MM.1S (cell line): ENCODE results near the gene LCN12.
"Not testable (repeated sequence)": the region's sequence is repeated elsewhere in the genome, so short reads cannot be mapped to it uniquely, and the experiment has no call there.

Experiments used
- DNase-seq: peaks from one replicate; pipeline ENCODE4 v3.0.0-alpha.2; 2015
- H2AFZ ChIP-seq: fragments of 300-600 bp; sonication (generic); 2 replicates; pipeline ENCODE4 v1.6.0; 2016; ENCODE audit warnings: antibody characterized with exemption, low read length
- H3F3A ChIP-seq: fragments of 300-600 bp; sonication (generic); 2 replicates; pipeline ENCODE4 v1.6.1; 2016; ENCODE audit warnings: mild to moderate bottlenecking, antibody characterized with exemption, low read length, moderate library complexity, mixed read lengths; ENCODE audit not compliant: insufficient read depth
- H3K27ac ChIP-seq: fragments of 300-600 bp; sonication (generic); 2 replicates; pipeline ENCODE4 v1.5.1; 2016; ENCODE audit warnings: mild to moderate bottlenecking, low read length
- H3K27me3 ChIP-seq: fragments of 300-600 bp; sonication (generic); replicated peaks from 2 replicates; pipeline ENCODE4 v1.6.0; 2016; ENCODE audit warnings: low read length; ENCODE audit not compliant: insufficient read depth
- H3K36me3 ChIP-seq: fragments of 300-600 bp; sonication (generic); replicated peaks from 2 replicates; pipeline ENCODE4 v1.6.1; 2016; ENCODE audit warnings: mild to moderate bottlenecking, low read length, mixed read lengths; ENCODE audit not compliant: insufficient read depth
- H3K4me1 ChIP-seq: fragments of 300-600 bp; sonication (generic); 2 replicates; pipeline ENCODE4 v1.6.1; 2016; ENCODE audit warnings: low read length, mixed read lengths
- H3K4me2 ChIP-seq: fragments of 300-600 bp; sonication (generic); 2 replicates; pipeline ENCODE4 v1.6.0; 2016; ENCODE audit warnings: low read depth, low read length
- H3K4me3 ChIP-seq: fragments of 300-600 bp; sonication (generic); 2 replicates; pipeline ENCODE4 v1.5.1; 2016; ENCODE audit warnings: low read length, mixed read lengths
- H3K79me2 ChIP-seq: fragments of 300-600 bp; sonication (generic); 2 replicates; pipeline ENCODE4 v1.6.1; 2016; ENCODE audit warnings: mixed run types, low read length, mixed read lengths
- H3K9ac ChIP-seq: fragments of 300-600 bp; sonication (generic); 2 replicates; pipeline ENCODE4 v1.6.1; 2016; ENCODE audit warnings: low read length, mixed read lengths
- H3K9me2 ChIP-seq: fragments of 300-600 bp; sonication (generic); replicated peaks from 2 replicates; pipeline ENCODE4 v1.6.1; 2016; ENCODE audit warnings: mild to moderate bottlenecking, low read length, mixed read lengths; ENCODE audit not compliant: insufficient read depth
- H3K9me3 ChIP-seq: fragments of 300-600 bp; sonication (generic); replicated peaks from 2 replicates; pipeline ENCODE4 v1.6.1; 2016; ENCODE audit warnings: mild to moderate bottlenecking, low read length, mixed read lengths; ENCODE audit not compliant: insufficient read depth
- H4K20me1 ChIP-seq: fragments of 300-600 bp; sonication (generic); 2 replicates; pipeline ENCODE4 v1.6.1; 2016; ENCODE audit warnings: mild to moderate bottlenecking, low read length, moderate library complexity, mixed read lengths; ENCODE audit not compliant: insufficient read depth
- CTCF ChIP-seq: fragments of 300-600 bp; sonication (generic); IDR thresholded peaks from 2 replicates; pipeline ENCODE4 v1.5.1; 2016; ENCODE audit warnings: antibody characterized with exemption, low read length, mixed read lengths
- EZH2 ChIP-seq: fragments of 300-600 bp; sonication (generic); optimal IDR thresholded peaks from 2 replicates; pipeline ENCODE3; 2017; ENCODE audit warnings: low read depth, mild to moderate bottlenecking, antibody characterized with exemption, low read length, mixed read lengths
- EZH2phosphoT487 ChIP-seq: fragments of 300-600 bp; sonication (generic); IDR thresholded peaks from 2 replicates; pipeline ENCODE4 v1.6.1; 2018; ENCODE audit warnings: antibody characterized with exemption, low read length

LCN12 gene

DNA sequence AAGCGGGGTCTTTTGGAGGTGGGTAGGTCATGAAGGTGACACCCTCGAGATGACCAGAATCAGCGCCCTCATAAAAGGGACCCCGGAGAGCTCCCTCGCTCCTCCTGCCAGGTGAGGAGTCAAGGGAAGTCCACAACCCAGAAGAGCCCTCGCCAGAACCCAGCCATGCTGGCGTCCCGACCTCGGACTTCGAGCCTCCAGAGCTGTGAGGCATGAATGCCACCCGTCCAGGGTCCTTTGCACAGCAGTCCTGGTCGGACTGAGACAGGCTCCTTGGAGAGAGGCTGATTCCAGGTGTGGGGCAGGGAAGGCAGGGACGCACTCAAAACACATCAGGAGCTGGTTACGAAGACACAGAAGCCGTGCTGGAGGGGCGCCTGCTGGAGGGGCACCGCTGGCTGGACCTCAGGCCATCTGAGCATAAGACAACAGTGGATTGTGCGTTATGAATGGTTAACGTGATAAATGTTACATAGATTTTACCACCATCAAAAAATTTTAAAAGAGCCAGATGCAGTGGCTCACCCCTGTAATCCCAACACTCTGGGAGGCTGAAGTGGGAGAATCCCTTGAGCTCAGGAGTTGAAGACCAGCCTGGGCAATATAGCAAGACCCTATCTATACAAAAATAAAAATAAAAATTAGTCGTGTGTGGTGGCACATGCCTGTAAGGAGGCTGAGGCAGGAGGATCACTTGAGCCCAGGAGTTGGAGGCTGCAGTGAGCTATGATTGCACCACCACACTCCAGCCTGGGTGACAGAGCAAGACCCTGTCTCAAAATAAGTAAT, 50.0 kb downstream of the LCN12 start:
- H3K9me2 ChIP-seq, result no peaks in the 10 kb centered on the region

GRCh38 chr9:137002646-137003041, 50.6 kb downstream of the LCN12 start:
- no peak for DNase-seq
- H3K4me1 ChIP-seq, result peaks cover 2% of the 10 kb centered on the region; the same call in 1 of the 2 replicates
- no peak overlapping the region for H3K9ac ChIP-seq
- H3K4me3 ChIP-seq, result no peak overlapping the region
- H3K9me2 ChIP-seq, result no peaks in the 10 kb centered on the region
- no peak overlapping the region for H3K4me2 ChIP-seq
- no peaks in the 10 kb centered on the region for H3K9me3 ChIP-seq
- TF ChIP-seq EZH2phosphoT487 (no peak), EZH2 (no peak), CTCF (no peak)
- H3K79me2 ChIP-seq, result no peaks in the 10 kb centered on the region
- no peaks in the 10 kb centered on the region for H4K20me1 ChIP-seq
- no peak overlapping the region for H3K27ac ChIP-seq
- H2AFZ ChIP-seq, result no peak overlapping the region
- H3K27me3 ChIP-seq, result peaks cover 59% of the 10 kb centered on the region
- no peaks in the 10 kb centered on the region for H3K36me3 ChIP-seq
- H3F3A ChIP-seq, result peaks cover 2% of the 10 kb centered on the region; the same call in 1 of the 2 replicates

More for the DNA sequence above, 50.0 kb downstream of the LCN12 start:
- Histone ChIP-seq H2AFZ (no peak overlapping the region), H3K9me3 (no peaks in the 10 kb centered on the region), H3K36me3 (no peaks in the 10 kb centered on the region), H3K4me2 (no peak overlapping the region), H3K4me1 (peaks cover 2% of the 10 kb centered on the region; the same call in 1 of the 2 replicates), H3K27me3 (peaks cover 60% of the 10 kb centered on the region), H3K9ac (no peak overlapping the region), H3K27ac (no peak overlapping the region), H3K4me3 (no peak overlapping the region), H4K20me1 (no peaks in the 10 kb centered on the region), H3K79me2 (no peaks in the 10 kb centered on the region), H3F3A (peaks cover 2% of the 10 kb centered on the region; the same call in 1 of the 2 replicates)
- DNase-seq, result no peak
- TF ChIP-seq EZH2 (no peak), EZH2phosphoT487 (no peak), CTCF (no peak)

DNA sequence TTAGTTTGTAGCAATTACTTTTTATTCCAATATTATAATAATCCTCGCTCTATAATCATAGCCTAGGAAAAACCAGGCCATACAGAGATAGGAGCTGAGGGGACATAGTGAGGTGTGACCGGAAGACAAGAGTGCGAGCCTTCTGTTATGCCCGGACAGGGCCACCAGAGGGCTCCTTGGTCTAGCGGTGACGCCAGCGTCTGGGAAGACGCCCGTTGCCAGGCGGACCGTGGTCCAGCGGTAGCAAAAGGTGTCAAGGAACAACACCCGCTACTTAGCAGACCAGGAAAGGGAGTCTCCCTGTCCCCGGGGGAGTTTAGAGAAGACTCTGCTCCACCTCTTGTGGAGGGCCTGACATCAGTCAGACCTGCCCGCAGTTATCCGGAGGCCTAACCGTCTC, 52.2 kb downstream of the LCN12 start:
- H3K4me3 ChIP-seq, H3K4me1 ChIP-seq, H4K20me1 ChIP-seq, H3F3A ChIP-seq, H3K4me2 ChIP-seq, H3K9ac ChIP-seq, H3K79me2 ChIP-seq, H3K36me3 ChIP-seq, H3K9me2 ChIP-seq, H3K27ac ChIP-seq, H2AFZ ChIP-seq, H3K9me3 ChIP-seq, DNase-seq: not testable (repeated sequence)
- peak; percentile 15; the same call in 1 of the 2 replicates for TF ChIP-seq CTCF
- peaks cover 60% of the 10 kb centered on the region for H3K27me3 ChIP-seq
